Thymus (tissue), 11 donors: ENCODE measurements around the gene FNDC1. TPM values are rescaled to one million over a fixed set of nuclear protein-coding genes. Genes with fewer than 3 reads are reported as not detected.

Experiments
- DNase-seq, 9 donors: peaks; one replicate each; pipeline ENCODE4 v3.0.0-alpha.2; 2013; ENCODE audit warnings: low spot score in 9 of 9, low read depth in 6 of 9, missing footprints in 1 of 9
- H3K27ac ChIP-seq, 2 donors: one replicate each; pipeline ENCODE4 v1.5.1; 2013; ENCODE audit warnings: control low read depth in 1 of 2, low read depth in 1 of 2, low read length in 1 of 2, mild to moderate bottlenecking in 1 of 2, moderate library complexity in 1 of 2
- H3K27me3 ChIP-seq, 2 donors: one replicate each; pipeline ENCODE4 v1.5.1; 2013; ENCODE audit warnings: low read length in 1 of 2; ENCODE audit not compliant: control insufficient read depth in 2 of 2, insufficient read depth in 1 of 2
- H3K36me3 ChIP-seq, 2 donors: one replicate each; pipeline ENCODE4 v1.5.1; 2013; ENCODE audit warnings: low read length in 1 of 2, mild to moderate bottlenecking in 1 of 2, moderate library complexity in 1 of 2; ENCODE audit not compliant: control insufficient read depth in 2 of 2, insufficient read depth in 2 of 2
- H3K4me1 ChIP-seq, 2 donors: one replicate each; pipeline ENCODE4 v1.5.1; 2013; ENCODE audit warnings: low read length in 2 of 2; ENCODE audit not compliant: control insufficient read depth in 2 of 2, insufficient read depth in 2 of 2
- H3K4me3 ChIP-seq, 2 donors: one replicate each; pipeline ENCODE4 v1.5.1; 2013; ENCODE audit warnings: low read length in 2 of 2, control low read depth in 1 of 2, mild to moderate bottlenecking in 1 of 2
- H3K9me3 ChIP-seq, 2 donors: one replicate each; pipeline ENCODE4 v1.5.1; 2013; ENCODE audit warnings: low read length in 1 of 2, mild to moderate bottlenecking in 1 of 2; ENCODE audit not compliant: control insufficient read depth in 2 of 2, insufficient read depth in 1 of 2
- WGBS: extraction: QIAGEN DNeasy Blood & Tissue Kit; methylation state at CpG from one replicate; pipeline ENCODE4 v1.1.7; 2013; 5-methylcytosine and 5-hydroxymethylcytosine counted together
- polyA plus RNA-seq: library from polyadenylated mRNA; stranded (reverse); fragments of 200-250 nt; gene quantifications from one replicate; pipeline ENCODE4 v1.2.3, GENCODE V29; 2013
- total RNA-seq: library from RNA; stranded (reverse); fragments of 120-200 nt; gene quantifications from one replicate; pipeline ENCODE4 v1.2.4, GENCODE V29; 2013
- donor health status: healthy.

FNDC1 gene
- total and polyA plus RNA-seq, 2 donors: 0.07 to 0.47 TPM

DNA sequence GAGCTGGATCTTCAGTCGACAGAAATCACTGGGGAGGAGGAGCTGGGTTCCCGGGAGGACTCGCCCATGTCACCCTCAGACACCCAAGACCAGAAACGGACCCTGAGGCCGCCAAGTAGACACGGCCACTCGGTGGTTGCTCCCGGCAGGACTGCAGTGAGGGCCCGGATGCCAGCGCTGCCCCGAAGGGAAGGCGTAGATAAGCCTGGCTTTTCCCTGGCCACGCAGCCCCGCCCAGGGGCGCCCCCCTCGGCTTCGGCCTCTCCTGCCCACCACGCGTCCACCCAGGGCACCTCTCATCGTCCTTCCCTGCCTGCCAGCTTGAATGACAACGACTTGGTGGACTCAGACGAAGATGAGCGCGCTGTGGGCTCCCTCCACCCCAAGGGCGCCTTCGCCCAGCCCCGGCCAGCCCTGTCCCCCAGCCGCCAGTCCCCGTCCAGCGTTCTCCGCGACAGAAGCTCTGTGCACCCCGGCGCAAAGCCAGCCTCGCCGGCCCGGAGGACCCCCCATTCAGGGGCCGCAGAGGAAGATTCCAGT is 63.0 kb downstream of the FNDC1 start:
- 95% methylated on average over 38 of the region's 38 CpGs for WGBS
- no peaks in the 10 kb centered on the region for H3K9me3 ChIP-seq
- peaks cover 33 to 43% of the 10 kb centered on the region in 2 donors for H3K27me3 ChIP-seq
- H3K4me1 ChIP-seq: no peaks in the 10 kb centered on the region
- H3K27ac ChIP-seq: no peak overlapping the region
- no peaks in the 10 kb centered on the region for H3K36me3 ChIP-seq
- DNase-seq: no peak
- H3K4me3 ChIP-seq: no peak overlapping the region

DNA sequence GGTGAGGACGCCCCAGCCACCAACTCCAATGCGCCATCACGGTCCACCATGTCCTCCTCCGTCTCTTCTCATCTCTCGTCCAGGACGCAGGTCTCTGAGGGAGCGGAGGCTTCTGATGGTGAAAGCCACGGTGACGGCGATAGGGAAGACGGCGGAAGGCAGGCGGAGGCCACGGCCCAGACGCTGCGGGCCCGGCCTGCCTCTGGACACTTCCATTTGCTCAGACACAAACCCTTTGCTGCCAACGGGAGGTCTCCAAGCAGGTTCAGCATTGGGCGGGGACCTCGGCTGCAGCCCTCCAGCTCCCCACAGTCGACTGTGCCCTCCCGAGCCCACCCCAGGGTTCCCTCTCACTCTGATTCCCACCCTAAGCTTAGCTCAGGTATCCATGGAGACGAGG is 63.6 kb downstream of the FNDC1 start:
- Histone ChIP-seq H3K4me1 (no peaks in the 10 kb centered on the region), H3K9me3 (no peaks in the 10 kb centered on the region), H3K36me3 (no peaks in the 10 kb centered on the region), H3K4me3 (no peak overlapping the region), H3K27ac (no peak overlapping the region), H3K27me3 (peaks cover 33 to 43% of the 10 kb centered on the region in 2 donors)
- DNase-seq: no peak
- 94% methylated on average over 23 of the region's 23 CpGs for WGBS

DNA sequence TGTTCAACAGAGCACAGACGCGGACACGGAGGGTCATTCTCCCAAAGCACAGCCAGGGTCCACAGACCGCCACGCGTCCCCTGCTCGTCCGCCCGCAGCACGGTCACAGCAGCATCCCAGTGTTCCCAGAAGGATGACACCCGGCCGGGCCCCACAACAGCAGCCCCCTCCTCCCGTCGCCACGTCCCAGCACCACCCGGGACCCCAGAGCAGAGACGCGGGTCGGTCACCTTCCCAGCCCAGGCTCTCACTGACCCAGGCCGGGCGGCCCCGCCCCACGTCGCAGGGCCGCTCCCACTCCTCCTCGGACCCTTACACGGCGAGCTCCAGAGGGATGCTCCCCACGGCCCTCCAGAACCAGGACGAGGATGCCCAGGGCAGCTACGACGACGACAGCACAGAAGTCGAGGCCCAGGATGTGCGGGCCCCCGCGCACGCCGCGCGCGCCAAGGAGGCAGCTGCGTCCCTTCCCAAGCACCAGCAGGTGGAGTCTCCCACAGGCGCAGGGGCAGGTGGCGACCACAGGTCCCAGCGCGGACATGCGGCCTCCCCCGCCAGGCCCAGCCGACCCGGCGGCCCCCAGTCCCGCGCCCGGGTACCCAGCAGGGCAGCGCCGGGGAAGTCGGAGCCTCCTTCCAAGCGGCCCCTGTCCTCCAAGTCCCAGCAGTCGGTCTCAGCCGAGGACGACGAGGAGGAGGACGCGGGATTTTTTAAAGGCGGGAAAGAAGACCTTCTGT is 64.3 kb downstream of the FNDC1 start:
- no peak overlapping the region for H3K4me3 ChIP-seq
- no peaks in the 10 kb centered on the region for H3K9me3 ChIP-seq
- no peaks in the 10 kb centered on the region for H3K4me1 ChIP-seq
- H3K27ac ChIP-seq: no peak overlapping the region
- no peaks in the 10 kb centered on the region for H3K36me3 ChIP-seq
- DNase-seq: no peak
- 19% methylated on average over 66 of the region's 66 CpGs for WGBS
- H3K27me3 ChIP-seq: peaks cover 33 to 43% of the 10 kb centered on the region in 2 donors

DNA sequence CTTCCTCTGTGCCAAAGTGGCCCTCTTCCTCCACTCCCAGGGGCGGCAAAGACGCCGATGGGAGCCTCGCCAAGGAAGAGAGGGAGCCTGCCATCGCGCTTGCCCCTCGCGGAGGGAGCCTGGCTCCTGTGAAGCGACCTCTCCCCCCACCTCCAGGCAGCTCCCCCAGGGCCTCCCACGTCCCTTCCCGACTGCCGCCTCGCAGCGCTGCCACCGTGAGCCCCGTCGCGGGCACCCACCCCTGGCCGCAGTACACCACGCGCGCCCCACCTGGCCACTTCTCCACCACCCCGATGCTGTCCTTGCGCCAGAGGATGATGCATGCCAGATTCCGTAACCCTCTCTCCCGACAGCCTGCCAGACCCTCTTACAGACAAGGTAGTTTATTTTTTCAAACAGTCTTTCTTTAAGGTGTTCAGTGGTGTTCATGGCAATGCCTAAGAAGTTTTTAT is 64.9 kb downstream of the FNDC1 start:
- no peaks in the 10 kb centered on the region for H3K4me1 ChIP-seq
- no peaks in the 10 kb centered on the region for H3K36me3 ChIP-seq
- DNase-seq: no peak
- H3K27ac ChIP-seq: no peak overlapping the region
- WGBS: 18% methylated on average over 26 of the region's 26 CpGs
- H3K9me3 ChIP-seq: no peaks in the 10 kb centered on the region
- peaks cover 33 to 43% of the 10 kb centered on the region in 2 donors for H3K27me3 ChIP-seq
- H3K4me3 ChIP-seq: no peak overlapping the region

DNA sequence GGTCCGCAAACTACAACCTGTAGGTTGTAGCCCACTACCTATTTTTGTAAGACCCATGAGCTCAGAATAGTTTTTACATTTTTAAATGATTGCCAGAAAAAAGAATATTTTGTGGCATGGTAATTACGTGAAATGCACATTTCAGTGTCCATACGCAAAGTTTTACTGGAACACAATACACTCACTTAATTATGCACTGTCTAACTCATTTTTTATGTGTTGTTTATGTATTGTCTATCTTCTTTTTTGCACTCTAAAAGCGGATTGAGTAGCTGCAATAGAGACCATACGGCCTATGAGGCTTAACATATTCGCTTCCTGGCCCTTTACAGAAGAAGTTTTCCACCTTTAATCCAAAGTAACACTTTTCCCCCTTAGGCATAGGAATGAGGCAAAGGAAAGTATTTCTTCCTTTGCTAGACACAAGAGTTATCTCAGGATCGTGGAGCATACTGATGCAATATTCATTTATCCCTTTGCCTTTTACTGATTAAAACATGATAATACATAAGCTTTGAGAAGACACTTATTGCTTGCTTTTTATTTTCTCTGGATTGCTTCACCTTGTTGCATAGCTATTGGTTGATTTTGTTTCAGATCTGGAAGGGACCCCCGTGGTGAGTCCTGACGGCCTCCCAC is 69.8 kb downstream of the FNDC1 start:
- no peaks in the 10 kb centered on the region for H3K4me1 ChIP-seq
- H3K27me3 ChIP-seq: peaks cover 11 to 16% of the 10 kb centered on the region in 2 donors
- H3K4me3 ChIP-seq: no peak overlapping the region
- 85% methylated on average over 9 of the region's 9 CpGs for WGBS
- no peak for DNase-seq
- no peak overlapping the region for H3K27ac ChIP-seq
- no peaks in the 10 kb centered on the region for H3K36me3 ChIP-seq
- no peaks in the 10 kb centered on the region for H3K9me3 ChIP-seq

DNA sequence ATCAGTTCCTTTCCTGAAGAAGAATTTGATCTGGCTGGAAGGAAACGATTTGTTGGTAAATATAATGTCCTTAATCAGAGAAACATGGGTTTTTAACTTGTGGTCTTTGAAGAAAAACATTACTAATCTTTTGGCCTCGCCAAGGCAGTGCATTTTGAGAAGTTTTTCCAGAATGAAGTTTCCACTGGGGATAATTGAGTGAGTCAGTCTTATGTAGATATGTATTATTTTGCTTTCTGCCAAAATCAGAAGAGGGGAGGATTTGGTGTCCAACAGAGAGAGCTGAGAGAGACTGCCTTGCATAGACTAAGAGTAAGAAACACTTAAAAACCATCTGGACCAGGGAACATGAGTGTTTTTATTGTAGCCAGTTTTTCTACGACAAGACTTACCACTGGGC is 79.9 kb downstream of the FNDC1 start:
- WGBS: 89% methylated on average over 3 of the region's 3 CpGs
- H3K27me3 ChIP-seq: peaks cover 0 to 2% of the 10 kb centered on the region in 2 donors
- H3K27ac ChIP-seq: no peak overlapping the region
- H3K4me3 ChIP-seq: no peak overlapping the region
- no peaks in the 10 kb centered on the region for H3K4me1 ChIP-seq
- no peaks in the 10 kb centered on the region for H3K9me3 ChIP-seq
- no peak for DNase-seq
- no peaks in the 10 kb centered on the region for H3K36me3 ChIP-seq

DNA sequence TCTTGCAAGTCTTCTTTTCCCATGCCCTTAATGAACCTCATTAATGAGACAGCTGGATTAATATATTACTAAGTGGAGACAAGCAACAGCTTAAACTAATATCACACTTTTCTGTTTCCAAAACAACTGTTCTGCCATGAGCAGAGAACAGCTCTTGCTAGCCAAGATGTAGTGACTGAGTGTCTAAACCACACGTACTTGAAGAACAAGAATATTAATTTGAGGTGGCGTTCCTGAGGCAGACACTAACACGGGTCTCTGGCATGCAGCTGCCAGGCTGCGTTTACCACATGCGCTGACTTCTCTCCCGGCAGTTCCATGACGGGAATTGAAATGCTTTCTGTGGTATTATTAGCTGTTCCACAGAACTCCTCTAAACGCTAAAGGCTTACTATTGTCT is 80.6 kb downstream of the FNDC1 start:
- no peak for DNase-seq
- no peak overlapping the region for H3K27ac ChIP-seq
- no peaks in the 10 kb centered on the region for H3K36me3 ChIP-seq
- no peaks in the 10 kb centered on the region for H3K9me3 ChIP-seq
- H3K4me1 ChIP-seq: no peaks in the 10 kb centered on the region
- peaks cover 0 to 2% of the 10 kb centered on the region in 2 donors for H3K27me3 ChIP-seq
- 78% methylated on average over 8 of the region's 8 CpGs for WGBS
- H3K4me3 ChIP-seq: no peak overlapping the region

DNA sequence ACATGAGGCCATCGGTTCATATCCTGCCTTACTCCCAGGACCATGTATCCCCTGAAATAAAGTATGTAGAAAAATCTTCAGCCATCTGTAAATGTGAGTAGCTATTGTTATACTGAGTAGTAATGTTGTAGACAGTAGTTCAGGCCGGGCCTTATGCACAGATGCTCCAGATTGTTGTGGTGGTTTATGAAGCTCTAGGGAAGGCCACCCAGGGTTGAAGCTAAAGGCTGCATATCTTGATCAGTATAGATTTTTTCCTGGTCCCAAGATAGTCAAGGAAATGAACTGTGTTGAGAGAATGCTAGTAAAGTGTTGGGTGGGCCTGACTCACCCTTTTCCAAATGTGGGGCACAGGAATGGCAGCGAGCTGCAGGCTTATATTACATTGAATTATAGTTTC is 81.4 kb downstream of the FNDC1 start:
- no peak for DNase-seq
- Histone ChIP-seq H3K4me3 (no peak overlapping the region), H3K36me3 (no peaks in the 10 kb centered on the region), H3K27ac (no peak overlapping the region), H3K9me3 (no peaks in the 10 kb centered on the region), H3K4me1 (no peaks in the 10 kb centered on the region), H3K27me3 (peaks cover 0 to 2% of the 10 kb centered on the region in 2 donors)
- 93% methylated on average over 3 of the region's 3 CpGs for WGBS

DNA sequence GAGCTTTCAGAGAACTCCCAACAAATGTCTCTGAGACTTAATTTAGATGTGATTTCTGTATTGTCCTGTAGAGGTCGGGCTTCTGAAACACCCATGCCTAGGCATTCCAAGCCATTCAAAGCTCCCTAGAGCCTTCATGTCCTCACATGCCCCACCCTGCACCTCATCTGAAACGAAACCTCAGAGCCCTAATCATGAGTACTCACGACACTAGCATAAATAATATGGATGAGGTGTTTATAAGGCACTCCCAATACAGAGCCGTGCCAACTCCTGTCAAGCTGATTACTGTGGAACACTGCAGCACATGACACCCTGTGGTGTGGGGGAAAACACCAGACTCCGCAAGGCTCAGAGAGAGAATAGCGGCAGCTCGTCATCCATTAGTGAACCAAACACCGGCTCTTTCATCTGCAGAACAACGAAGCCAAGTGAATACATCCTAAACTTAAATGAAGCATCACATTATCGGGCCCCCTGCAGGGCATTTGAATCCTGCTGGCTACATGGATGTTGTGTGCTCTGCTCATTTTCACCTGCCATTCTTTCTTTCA is 83.8 kb downstream of the FNDC1 start:
- peak in 5 of 9 donors; percentile 6 to 44 (median 19) for DNase-seq
- no peaks in the 10 kb centered on the region for H3K36me3 ChIP-seq
- 59% methylated on average over 10 of the region's 10 CpGs for WGBS
- no peaks in the 10 kb centered on the region for H3K4me1 ChIP-seq
- H3K27me3 ChIP-seq: peaks cover 0 to 2% of the 10 kb centered on the region in 2 donors
- H3K9me3 ChIP-seq: no peaks in the 10 kb centered on the region
- H3K27ac ChIP-seq: no peak overlapping the region
- H3K4me3 ChIP-seq: no peak overlapping the region
